SKM-1 treated with dmso at 0.1 percent for 144 hours (cell line): ENCODE measurements around the gene FBN1.

Experiments used
- DNase-seq: peaks from one replicate; lab custom pipeline; 2025; ENCODE audit not compliant: unreplicated experiment; lab: John Stamatoyannopoulos, UW

FBN1 gene

DNA sequence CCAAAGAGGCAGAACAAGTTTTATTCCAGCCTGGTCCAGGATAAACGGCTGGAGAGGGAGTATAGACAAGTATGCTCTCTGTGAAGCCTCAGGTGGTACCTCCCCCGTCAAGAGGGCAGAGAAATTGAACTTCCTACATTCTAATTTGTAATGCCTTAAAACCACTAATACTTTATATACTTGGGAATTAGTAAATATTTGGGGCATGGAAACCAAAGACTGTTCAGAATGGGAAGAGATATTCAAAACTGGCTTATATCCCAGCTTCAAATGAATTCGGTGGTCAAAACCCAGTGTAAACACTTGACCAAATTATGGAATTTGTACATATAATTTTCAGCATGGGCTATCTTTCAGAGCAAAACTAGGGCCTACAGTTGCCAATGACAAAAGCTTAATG is 122.6 kb downstream of the FBN1 start:
- no peak for DNase-seq

DNA sequence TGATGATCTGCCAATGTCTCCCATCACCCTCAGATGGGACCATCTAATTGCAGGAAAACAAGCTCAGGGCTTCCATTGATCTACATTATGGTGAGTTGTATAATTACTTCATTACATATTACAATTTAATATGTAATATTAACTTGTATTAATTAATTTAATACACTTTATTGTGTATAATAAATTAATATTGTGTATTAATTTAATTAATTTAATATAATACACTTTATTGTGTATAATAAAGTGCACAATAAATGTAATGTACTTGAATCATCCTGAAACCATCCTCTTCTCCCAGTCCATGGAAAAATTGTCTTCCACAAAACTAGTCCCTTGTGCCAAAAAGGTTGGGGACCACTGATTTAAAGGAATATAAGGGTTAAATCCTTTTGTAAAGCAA is 123.4 kb downstream of the FBN1 start:
- DNase-seq = no peak

DNA sequence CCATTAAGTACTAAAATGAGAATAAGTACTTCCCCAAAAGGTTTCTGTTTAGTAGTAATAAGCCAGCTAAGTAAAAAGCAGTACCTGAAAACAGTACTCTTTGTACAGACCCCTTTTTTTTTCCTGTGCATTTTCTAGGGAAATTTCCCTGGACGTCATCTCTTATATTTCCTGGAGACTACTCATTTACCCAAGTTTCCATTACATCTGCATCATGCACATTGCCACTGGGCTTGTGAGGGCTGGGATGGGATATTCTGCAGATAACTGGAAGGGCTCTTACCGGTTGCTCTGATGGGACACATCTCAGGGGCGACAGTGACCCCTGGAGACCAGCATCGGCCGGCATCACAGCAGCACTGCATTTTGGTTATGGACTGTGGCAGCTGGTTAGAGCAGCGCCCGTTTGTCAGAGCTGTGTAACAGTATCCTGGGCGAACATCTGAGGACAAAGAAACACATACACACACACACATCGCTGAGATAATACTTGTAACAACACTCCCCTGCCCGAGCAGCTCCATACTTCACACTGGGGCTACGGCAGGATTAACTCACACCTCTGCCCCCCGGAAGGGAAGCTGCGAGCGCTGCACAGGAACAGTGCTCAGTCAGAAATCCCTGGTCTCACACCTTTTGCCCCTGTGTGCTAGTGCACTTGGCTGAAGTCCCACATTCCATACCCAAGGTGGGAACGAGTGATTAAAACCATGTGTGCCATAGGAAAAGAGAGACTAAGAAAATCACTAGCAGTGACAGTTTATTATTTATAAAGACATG is 124.9 kb downstream of the FBN1 start:
- DNase-seq = no peak

DNA sequence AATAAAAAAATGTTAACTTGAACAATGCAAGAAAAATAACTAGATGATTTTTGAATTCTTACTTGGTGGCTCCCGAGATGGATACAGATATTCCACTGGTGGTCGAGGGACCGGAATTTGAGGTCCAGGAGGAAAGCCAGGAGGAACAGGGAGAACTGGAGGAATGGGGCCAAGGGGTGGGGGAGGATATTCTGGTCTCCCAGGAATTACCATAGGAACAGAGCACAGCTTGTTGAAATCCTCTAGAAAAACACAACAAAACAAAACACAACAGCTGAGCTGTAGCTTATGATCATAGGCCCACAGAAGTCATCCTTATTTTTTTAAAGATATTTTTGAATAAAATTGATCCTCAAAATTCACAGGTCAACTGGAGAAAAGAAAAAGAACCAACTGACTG is 129.4 kb downstream of the FBN1 start:
- DNase-seq = no peak

DNA sequence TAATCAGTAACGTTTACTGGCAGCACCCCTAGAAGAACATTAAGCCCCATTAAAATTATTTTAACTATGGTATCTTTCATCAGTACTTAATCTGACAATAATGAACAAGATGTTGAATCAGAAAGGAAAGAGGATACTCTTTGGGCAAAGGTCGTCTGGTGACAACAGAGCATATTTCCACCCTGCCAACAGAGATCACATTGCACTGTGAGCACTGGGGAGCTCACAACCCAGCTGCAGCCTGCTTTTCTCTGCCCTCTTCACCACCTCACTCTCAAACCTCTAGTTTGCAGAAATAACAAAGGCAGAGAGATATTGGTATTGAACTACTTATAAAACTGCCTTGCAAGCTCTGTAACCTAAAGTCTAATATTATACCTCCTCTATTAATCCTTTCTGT is 130.0 kb downstream of the FBN1 start:
- no peak for DNase-seq

DNA sequence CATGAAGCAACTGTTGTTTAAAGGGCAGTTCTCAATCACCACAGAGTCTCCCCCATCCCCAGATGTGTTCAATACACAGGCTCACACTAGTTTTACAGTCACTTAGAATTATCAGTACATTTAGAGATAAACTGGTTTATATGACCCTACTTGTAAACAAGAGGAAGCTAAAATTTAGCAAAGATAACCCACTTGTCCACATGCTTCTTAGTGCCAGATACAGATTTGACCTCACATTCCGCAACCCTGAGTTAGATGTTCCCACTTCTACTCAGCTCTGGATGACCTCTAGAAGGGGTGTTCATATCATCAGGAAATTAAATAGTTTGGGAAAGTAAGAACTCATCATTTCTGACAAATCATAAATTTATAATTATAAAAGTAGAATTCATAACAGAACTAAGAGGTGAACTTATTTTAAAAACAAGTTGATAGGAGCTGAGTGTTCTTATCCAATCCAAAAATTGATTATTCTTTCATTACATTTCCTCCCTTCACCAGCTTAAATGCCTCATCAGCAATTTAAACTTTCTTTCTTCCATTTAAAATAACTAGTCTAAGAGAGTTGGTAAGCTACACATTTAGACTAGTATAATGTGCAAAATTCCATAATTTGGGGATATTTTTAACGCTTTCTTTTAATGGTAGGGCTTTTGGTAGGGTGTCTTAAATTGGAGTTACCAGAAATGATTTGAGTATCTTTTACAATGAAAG is 131.2 kb downstream of the FBN1 start:
- DNase-seq = no peak

DNA sequence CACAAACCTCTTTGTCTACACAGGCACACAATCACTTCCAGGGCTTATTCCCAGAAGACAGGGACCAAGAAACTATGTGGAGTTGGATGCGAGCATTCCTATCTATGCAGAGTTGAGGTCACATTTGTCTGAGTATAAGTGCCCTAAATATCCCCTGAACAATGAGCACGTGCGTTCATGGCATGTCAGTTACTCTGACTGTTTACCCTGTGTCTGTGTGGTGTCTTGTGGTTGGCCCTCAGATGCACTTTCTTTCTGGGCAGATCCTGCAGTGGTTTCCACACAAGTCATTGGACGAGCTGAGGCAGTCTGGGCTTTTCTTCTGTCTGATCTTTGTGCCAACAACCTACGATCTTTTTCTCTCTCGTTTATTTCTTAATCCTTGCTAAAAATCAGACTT is 134.5 kb downstream of the FBN1 start:
- no peak for DNase-seq

DNA sequence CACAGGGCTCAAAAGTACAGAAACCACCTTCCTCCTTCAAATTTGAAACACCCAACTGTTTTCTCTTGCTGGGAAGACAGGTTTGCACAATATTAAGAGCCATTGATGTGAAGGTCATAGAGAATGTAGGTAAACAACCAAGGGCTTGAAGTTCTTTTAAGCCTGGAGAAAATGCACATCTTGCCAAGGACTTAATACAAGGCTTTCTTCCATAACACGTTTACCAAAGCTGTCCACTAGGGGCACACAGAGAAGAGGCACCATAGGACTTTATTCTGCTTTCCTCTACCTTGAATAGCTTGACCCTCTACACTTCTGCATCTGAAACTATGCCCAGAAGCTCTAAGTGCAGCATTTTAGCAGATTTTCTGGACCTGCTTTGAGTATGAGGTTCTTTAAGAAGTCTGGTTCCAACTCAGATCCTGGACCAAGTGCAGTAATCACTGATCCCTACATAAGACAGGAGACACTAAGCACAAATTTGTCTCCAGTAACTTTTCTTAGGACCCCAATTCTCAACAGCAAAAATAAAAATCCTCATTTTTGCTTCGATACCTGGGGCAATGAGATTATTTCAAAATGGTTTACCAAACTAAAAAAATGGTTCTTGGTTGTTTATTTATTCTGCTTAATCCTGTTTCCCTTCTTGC is 138.0 kb downstream of the FBN1 start:
- DNase-seq = peak; percentile 58

DNA sequence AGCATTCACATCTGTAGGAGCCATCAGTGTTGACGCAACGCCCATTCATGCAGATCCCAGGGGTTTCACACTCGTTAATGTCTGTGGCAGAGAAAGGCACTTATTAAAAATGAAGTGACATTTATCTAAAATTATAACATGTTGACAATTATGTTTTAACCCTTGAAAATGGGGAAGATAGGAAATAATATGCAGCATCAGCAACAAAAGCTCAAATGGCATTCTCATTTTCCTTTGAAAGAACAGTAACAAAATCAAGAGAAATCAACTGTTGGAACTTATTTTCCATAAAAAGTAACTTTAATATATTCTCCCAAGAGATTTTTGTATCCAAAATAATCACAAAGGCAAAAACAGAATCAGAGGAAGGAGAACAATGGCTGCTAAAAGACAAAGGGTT is 140.4 kb downstream of the FBN1 start:
- no peak for DNase-seq

DNA sequence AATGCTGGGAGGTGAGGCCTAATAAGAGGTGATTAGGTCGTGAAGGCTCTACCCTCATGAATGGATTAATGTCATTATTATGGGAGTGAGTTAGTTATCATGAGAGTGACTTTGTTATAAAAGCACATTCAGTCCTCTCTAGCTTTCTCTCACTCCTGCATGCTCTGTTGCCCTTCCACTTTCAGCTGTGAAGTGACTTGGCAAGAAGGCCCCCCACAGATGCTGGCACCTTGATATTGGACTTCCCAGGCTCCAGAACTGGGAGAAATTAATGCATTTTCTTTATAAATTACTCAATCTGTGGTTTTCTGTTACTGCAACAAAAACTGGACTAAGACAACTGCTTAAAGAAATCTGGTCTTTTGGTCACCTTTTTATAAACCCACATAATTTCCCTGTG is 144.3 kb downstream of the FBN1 start:
- no peak for DNase-seq

DNA sequence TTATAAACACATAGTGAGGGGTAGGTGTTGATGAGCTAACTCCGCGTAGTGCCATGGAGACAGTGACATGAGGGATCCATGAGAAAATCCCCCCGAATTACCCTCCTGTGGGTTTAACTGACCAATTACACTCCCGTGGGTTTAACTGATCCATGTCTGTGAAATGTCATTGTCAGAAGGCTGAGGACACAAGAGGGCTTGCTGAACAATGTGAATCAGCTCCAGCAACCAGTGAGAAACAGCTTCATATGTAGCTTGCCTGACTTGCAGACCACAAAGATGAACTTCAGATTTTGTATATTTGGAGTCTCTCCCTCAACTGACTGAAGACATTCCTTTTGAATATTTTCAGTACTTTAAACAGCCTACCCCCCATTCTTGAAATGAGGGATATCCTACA is 144.9 kb downstream of the FBN1 start:
- DNase-seq = no peak

DNA sequence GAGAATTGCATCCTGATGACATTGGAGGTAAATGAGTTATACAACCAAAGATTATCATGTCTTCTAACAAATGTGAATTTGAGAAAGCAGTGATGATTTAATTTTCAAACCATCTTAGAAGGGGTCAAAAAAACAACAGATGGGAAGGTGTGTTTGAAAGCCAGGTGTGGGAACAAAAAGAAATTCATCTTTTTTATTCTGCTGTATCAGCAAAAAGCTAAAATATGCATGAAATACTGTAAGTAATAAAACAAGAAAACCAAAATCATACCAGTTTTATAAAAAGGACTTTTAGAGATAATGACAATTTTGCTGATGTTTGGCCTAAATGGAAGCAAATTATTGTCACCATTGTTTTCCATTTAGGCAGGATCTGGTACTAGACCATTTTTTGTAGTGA is 145.5 kb downstream of the FBN1 start:
- no peak for DNase-seq

DNA sequence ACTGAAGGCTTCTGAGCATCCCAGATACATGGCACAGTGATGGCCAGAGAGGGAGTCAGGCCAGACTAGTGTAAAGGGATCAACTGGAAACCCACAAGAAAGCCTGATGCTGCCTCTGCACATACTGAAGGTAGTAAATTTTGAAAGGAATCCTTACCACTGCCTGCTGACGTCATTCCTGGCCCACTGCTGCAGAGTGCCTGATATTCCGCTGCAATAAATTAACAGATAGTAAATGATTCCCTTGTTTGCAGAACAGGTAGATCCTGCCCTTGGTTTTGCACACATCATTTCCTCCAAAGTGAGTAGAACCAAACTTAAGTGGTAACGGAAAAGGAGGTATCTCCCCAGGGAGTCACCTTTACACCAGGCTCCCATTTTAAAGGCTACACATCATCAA is 146.7 kb downstream of the FBN1 start:
- no peak for DNase-seq

DNA sequence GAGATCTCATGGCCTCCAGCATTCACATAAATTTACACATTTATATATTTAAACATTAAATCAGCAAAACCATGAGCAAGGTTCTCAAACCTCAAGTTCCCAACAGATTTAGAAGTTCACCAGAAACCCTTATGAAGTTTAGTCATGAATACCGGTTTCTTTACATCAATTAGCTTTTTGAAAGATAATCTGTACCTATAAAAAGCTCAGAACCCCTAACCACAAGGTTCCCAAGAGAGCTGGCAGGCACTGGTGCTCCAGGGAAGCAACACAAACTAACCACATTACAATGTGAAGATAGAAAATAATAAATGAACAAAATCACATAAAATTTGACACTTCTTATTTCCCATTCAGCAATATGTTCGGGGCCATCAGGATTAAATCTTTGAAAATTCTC is 150.9 kb downstream of the FBN1 start:
- DNase-seq = no peak

DNA sequence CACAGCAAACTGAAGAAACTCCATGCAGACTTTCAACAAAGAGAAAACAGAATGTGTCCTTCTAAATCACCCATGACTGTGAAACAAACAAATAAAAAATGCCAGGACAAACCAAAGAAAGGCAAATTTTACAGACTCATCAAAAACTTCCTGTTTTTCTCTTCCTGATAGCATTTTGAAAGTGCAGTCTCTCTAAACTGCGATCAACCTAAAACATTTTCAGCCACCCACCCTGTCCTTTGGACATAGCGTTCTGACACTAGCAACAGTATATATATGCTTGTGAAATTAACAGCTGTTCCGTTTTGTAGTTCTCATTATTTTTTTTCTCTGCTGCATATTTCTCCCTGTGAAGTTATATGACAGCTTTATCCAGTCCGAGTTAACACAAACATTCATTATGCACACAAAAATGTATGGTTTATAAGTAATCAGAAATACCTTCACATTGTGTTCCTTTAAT is 151.7 kb downstream of the FBN1 start:
- DNase-seq = no peak

DNA sequence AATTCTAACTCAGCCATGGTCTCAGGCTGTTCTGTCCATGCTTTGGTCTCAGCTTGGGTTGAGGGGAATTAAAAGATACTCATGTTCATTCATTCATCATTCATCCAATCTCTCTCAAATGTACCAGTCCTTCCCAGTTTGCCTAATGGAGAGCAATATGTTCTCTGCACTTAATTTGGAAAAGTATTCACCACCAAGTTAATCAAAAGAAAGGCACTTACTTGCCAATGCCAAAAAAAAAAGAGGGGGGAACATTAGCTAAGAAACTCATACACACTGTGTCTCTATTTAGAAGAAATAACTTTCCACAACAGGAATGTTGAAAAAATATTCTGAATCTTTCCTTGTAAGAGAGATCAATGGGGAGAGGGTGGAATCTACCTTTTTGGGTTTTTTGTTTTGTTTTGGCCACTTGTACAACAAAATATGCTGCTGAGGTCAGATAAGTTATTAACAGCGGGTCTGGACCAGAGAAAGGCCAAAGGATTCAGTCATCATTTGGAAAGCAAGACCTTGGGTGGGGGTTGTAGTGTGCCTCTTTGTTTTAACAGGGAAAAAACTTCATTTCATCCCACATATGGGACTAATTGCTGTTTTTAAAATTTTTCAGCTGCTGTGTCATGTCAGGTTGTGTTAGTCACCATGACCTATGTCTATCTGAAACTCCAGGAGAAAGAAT is 152.3 kb downstream of the FBN1 start:
- no peak for DNase-seq

DNA sequence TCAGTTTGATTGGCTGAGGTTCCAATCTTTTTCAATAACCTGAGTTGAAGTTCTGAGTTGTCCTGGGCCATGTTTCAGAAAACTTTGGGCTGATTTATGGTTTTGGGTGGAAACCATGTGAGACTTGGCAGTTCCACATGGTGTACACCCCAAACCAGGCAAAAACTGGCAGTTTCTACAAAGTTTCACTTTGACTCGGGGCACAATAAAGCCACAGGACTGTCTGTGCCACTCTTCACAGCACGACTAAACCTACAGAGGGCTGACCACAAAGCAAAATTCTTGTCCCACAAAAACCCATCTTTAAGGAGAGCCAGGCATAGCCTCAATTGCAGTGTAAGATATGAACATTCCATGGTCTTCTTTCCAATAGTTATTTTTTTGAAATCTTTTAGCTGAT is 159.3 kb downstream of the FBN1 start:
- DNase-seq = no peak

DNA sequence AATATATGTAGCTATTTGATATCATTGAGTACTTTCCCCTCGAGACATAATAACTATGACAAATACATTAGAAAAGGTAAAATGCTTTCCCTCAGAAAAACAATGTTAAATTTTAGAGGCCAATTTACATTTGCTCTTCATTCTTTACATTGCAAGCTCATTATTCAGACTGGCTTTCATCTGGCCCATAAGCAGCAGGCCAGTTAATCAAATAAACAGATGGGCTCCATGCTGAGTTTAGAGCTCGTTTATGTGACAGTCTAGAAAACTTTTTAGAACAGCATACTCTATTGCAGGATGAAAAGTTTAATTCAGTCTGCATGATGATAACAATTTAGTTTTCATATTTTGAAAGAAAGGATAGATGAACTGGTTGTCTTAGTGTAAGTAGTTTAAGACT is 163.7 kb downstream of the FBN1 start:
- DNase-seq = no peak

DNA sequence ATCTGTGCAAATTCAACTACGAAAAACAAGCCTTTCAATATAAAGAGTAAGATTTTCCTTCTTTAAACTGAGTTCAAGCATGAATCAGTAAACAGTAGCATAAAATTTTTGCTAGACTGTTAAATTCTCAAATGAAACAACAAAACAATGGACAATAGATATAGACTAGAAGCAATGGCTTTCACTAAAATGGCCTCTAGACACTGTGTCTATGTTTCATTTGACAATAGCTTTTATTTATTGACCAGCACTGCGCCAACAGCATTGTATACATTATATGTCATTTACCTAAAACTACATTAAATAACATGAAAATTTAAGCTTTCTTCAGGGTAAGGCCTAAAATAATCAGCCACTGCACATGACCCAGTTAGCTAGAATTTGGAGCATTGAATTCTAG is 165.8 kb downstream of the FBN1 start:
- DNase-seq = no peak

DNA sequence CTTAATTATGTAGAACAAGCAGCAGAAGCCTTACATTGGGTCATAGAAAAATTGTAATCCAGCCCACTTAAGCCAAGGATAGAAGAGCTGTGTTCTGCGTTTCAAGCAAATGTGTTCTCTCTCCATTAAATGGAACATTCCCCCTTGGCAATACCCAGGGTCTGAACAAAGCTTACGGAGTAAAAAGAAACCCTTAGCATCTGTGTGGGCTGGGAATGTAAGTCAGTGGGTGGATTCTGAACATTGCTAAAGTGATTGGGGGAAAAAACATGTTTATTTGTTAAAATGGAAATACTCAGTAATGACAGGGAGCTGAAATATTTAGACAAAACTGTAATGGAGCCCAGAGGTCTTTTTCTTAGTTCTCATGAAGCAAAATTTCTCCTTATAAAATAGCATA is 166.9 kb downstream of the FBN1 start:
- DNase-seq = no peak

DNA sequence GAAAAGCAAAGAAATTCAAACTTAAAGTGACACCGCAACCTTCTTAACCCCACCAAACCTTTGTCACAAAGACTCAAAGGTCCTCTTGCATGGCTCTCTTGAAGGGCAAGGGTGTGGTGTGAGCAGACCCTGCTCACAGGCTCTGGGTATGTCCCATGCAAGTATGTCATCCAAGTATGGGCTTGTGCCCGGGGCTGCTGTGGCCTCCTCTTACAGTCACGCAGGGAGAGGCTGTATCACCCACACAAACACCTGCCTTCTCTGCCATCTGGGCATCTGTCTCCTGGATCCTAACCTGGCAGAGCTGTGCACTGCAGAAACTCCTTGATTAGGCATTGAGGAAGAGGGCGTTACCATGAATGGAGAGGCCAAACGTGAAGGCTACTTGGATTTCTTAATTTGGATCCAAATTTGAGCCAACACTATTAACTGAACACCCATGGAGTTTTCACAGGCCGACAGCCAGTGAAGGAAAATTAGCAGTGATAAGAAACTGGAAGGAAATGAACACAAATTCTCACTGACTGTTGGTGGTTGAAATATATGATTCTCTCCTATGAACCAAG is 167.6 kb downstream of the FBN1 start:
- no peak for DNase-seq
